KMS-11 (cell line): ENCODE results near the gene KCNMB2.

Experiments used
- H2AFZ ChIP-seq: fragments of 200-600 bp; sonication (generic); 2 replicates; pipeline ENCODE4 v1.6.1; 2016; ENCODE audit warnings: antibody characterized with exemption, mixed run types, low read depth
- H3K27ac ChIP-seq: fragments of 200-600 bp; sonication (generic); 2 replicates; pipeline ENCODE4 v1.6.1; 2016; ENCODE audit warnings: mild to moderate bottlenecking, mixed run types
- H3K27me3 ChIP-seq: fragments of 200-600 bp; sonication (generic); 2 replicates; pipeline ENCODE4 v1.6.1; 2017; ENCODE audit warnings: mild to moderate bottlenecking, low read depth, mixed run types, moderate library complexity; ENCODE audit not compliant: insufficient read depth
- H3K36me3 ChIP-seq: fragments of 200-600 bp; sonication (generic); 2 replicates; pipeline ENCODE4 v1.6.1; 2017; ENCODE audit warnings: mild to moderate bottlenecking, mixed run types; ENCODE audit not compliant: insufficient read depth
- H3K4me1 ChIP-seq: fragments of 200-600 bp; sonication (generic); 2 replicates; pipeline ENCODE4 v1.6.1; 2016; ENCODE audit warnings: mild to moderate bottlenecking, low read depth, mixed run types; ENCODE audit not compliant: poor library complexity, severe bottlenecking
- H3K4me2 ChIP-seq: fragments of 200-600 bp; sonication (generic); 2 replicates; pipeline ENCODE4 v1.7.0; 2016; ENCODE audit warnings: mild to moderate bottlenecking, mixed run types
- H3K4me3 ChIP-seq: fragments of 200-600 bp; sonication (generic); IDR thresholded peaks from 2 replicates; pipeline ENCODE4 v1.6.1; 2017; ENCODE audit warnings: low read depth, low read length, mixed read lengths; ENCODE audit not compliant: insufficient read depth
- H3K79me2 ChIP-seq: fragments of 200-600 bp; sonication (generic); 2 replicates; pipeline ENCODE4 v1.6.1; 2016; ENCODE audit warnings: low read depth, mixed run types; ENCODE audit not compliant: insufficient read depth
- H3K9ac ChIP-seq: fragments of 200-600 bp; sonication (generic); 2 replicates; pipeline ENCODE4 v1.6.1; 2016; ENCODE audit warnings: mild to moderate bottlenecking, mixed run types
- H4K20me1 ChIP-seq: fragments of 200-600 bp; sonication (generic); 2 replicates; pipeline ENCODE4 v1.6.1; 2016; ENCODE audit warnings: mild to moderate bottlenecking, mixed run types; ENCODE audit not compliant: insufficient read depth
- TF ChIP-seq, protein P1 (sequence below): fragments of 200-600 bp; sonication (generic); conservative IDR thresholded peaks from 2 replicates; pipeline ENCODE4 v1.6.1; 2017; ENCODE audit warnings: low read depth, mild to moderate bottlenecking, antibody characterized with exemption, low read length, moderate library complexity, mixed read lengths

The KCNMB2 gene

DNA sequence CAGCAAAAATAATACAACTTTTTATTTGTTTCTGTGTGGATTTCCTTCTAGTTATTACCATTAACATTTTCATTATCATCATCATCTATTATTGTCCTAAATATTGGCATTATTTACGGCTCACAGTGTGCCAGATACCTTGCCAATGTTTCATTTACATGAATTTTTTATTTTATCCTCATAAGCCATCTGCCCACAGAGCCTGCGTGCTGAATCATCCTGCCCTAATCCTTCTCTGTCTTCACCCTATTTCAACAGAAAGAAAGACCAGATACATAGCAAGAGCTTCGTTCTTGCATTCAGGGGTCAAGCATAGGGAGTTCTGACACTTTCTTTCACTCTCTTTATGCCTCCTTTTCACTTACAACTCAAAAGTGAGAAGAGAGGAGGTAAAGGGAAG lies 82.0 kb downstream of the KCNMB2 start:
- no peak overlapping the region for H3K9ac ChIP-seq
- H3K4me3 ChIP-seq = no peak overlapping the region
- H2AFZ ChIP-seq = no peak overlapping the region
- no peaks in the 10 kb centered on the region for H3K27me3 ChIP-seq
- no peaks in the 10 kb centered on the region; the same call in 1 of the 2 replicates for H3K36me3 ChIP-seq
- no peaks in the 10 kb centered on the region for H4K20me1 ChIP-seq
- no peaks in the 10 kb centered on the region for H3K79me2 ChIP-seq
- TF ChIP-seq, protein P1, sequence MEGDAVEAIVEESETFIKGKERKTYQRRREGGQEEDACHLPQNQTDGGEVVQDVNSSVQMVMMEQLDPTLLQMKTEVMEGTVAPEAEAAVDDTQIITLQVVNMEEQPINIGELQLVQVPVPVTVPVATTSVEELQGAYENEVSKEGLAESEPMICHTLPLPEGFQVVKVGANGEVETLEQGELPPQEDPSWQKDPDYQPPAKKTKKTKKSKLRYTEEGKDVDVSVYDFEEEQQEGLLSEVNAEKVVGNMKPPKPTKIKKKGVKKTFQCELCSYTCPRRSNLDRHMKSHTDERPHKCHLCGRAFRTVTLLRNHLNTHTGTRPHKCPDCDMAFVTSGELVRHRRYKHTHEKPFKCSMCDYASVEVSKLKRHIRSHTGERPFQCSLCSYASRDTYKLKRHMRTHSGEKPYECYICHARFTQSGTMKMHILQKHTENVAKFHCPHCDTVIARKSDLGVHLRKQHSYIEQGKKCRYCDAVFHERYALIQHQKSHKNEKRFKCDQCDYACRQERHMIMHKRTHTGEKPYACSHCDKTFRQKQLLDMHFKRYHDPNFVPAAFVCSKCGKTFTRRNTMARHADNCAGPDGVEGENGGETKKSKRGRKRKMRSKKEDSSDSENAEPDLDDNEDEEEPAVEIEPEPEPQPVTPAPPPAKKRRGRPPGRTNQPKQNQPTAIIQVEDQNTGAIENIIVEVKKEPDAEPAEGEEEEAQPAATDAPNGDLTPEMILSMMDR = no peak
- H3K4me1 ChIP-seq = peaks cover 5% of the 10 kb centered on the region
- H3K27ac ChIP-seq = no peak overlapping the region
- no peak overlapping the region for H3K4me2 ChIP-seq

DNA sequence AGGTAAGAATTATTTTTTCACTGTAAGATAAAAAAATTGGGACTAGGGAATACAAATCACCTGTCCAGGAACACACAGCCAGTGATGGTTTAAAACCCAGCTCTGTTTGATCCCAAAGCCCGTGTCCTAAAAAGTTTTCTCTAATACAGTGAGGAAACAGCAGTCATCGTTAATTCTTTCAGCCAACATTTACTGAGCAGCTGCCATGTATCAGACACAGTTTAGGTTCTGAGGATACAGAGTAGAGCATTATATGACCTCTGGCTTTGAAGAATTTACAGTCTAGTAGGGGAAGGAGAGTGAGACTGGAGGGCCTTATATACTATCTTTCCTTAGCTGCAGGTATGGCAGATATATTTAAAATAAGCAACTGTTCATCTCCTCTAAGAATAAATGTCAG lies 82.7 kb downstream of the KCNMB2 start:
- Histone ChIP-seq H3K9ac (no peak overlapping the region), H3K4me3 (no peak overlapping the region), H3K4me1 (peaks cover 7% of the 10 kb centered on the region), H3K27me3 (no peaks in the 10 kb centered on the region), H4K20me1 (no peaks in the 10 kb centered on the region), H3K79me2 (no peaks in the 10 kb centered on the region), H2AFZ (no peak overlapping the region), H3K27ac (no peak overlapping the region), H3K36me3 (no peaks in the 10 kb centered on the region; the same call in 1 of the 2 replicates), H3K4me2 (no peak overlapping the region)
- TF ChIP-seq, protein P1 = no peak

DNA sequence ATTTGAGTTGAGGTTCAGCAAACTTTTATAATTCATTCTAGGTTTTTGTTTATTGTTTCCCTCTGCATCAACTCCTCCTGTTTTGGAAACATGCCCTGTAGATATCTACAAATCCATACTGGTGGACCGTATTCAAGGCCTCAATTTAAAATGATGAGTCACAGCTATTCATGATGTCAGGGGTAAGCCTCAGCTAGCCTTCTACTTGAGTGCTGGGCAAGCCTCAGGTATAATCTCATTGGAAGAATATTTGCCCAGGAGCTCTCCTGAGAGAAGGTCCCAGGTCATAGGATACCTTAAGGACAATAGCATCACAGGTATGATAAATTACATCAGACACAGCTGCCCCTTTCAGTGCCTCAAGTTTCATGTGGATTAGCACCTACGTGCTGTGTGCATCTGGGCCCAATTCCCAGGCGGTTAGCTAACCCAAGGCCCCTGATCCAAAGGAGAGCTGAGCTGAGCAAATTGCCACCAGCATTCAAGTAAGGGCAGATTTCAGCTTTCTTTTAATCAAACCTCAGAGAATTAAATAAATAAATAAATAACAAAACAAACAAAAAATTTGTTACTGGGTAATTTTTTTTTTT lies 87.5 kb downstream of the KCNMB2 start:
- Histone ChIP-seq H3K4me1 (peaks cover 5% of the 10 kb centered on the region), H3K27ac (no peak overlapping the region; the same call in 1 of the 2 replicates), H3K36me3 (no peaks in the 10 kb centered on the region; the same call in 1 of the 2 replicates), H4K20me1 (no peaks in the 10 kb centered on the region), H3K4me2 (no peak overlapping the region), H3K27me3 (no peaks in the 10 kb centered on the region), H3K9ac (no peak overlapping the region), H2AFZ (no peak overlapping the region), H3K4me3 (no peak overlapping the region), H3K79me2 (no peaks in the 10 kb centered on the region)
- TF ChIP-seq, protein P1 = no peak

DNA sequence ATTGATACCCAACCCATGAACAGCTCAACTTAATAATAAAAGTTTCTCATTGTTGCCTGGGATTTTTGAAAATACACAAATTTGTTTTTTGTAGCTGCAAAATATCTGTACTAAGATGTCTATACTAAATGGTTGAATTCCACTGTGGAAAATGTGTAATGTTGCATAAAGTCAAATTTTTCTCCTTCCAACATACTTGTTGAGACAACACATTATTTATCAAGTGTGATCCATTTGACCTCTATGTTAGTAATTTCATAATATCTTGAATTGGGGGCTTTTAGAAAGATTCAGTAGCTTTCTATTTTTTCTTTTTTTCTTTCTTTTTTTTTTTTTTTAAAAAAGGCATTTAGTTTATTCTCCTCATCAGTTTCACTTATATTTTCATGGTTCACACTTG lies 88.0 kb downstream of the KCNMB2 start:
- Histone ChIP-seq H3K27me3 (no peaks in the 10 kb centered on the region), H3K79me2 (no peaks in the 10 kb centered on the region), H3K4me2 (no peak overlapping the region)

More for the DNA sequence above, 88.0 kb downstream of the KCNMB2 start:
- Histone ChIP-seq H3K27ac (no peak overlapping the region), H3K4me3 (no peak overlapping the region), H3K9ac (no peak overlapping the region), H2AFZ (no peak overlapping the region), H3K4me1 (peaks cover 5% of the 10 kb centered on the region), H4K20me1 (no peaks in the 10 kb centered on the region), H3K36me3 (no peaks in the 10 kb centered on the region; the same call in 1 of the 2 replicates)
- TF ChIP-seq, protein P1 = no peak
